ENCODE measurements around the gene CNTFR.

DNA sequence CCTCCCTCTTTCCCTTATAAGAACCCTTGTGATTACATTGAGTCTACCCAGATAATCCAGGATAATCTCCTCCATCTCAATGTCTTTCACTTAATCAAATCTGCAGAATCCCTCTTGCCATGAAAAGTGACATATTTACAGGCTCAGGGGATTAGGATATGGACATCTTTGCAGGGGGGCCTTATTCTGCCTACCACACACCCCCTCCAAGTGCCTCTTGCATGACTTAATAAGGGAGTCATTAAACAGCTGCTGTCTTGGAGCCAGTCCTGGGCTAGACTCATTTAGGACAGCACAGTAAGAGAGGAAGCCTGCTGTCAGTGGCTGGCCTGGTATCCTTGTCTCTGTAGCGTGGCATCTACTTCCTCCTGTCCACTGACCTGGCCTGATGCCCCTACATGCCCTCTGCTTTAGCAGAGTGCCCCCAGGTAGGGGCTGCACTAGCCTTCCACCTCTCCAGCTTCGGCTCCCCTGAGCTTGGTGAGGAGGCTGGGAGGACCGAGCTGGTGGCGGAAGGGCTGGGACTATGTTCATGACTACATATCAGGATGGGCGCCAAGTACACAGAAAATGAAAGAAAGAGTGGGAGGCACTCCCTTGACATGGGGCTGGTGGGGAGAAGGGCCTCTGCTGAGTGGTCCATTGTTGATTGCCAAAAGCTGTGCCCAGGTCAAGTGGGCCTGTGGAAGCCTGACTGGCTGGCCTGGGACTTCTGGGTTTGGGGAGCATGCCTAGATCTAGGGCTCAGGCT is 84.0 kb downstream of the CNTFR start:
- TF ChIP-seq POLR2A (IDR thresholded peaks at IDR 0.05), result no peak
- TF ChIP-seq POLR2AphosphoS5 (IDR thresholded peaks at IDR 0.05), result no peak
